ENCODE measurements around the gene TNFRSF1A. TPM values are rescaled to one million over a fixed set of nuclear protein-coding genes. Genes with fewer than 3 reads are reported as not detected.

Gene TNFRSF1A
- total RNA-seq, 4 donors from 2014 or later: 279 to 689 (median 317) TPM

GRCh38 chr12:6378709-6379472 lies 37.0 kb upstream of the TNFRSF1A start:
- TF ChIP-seq, protein P1, sequence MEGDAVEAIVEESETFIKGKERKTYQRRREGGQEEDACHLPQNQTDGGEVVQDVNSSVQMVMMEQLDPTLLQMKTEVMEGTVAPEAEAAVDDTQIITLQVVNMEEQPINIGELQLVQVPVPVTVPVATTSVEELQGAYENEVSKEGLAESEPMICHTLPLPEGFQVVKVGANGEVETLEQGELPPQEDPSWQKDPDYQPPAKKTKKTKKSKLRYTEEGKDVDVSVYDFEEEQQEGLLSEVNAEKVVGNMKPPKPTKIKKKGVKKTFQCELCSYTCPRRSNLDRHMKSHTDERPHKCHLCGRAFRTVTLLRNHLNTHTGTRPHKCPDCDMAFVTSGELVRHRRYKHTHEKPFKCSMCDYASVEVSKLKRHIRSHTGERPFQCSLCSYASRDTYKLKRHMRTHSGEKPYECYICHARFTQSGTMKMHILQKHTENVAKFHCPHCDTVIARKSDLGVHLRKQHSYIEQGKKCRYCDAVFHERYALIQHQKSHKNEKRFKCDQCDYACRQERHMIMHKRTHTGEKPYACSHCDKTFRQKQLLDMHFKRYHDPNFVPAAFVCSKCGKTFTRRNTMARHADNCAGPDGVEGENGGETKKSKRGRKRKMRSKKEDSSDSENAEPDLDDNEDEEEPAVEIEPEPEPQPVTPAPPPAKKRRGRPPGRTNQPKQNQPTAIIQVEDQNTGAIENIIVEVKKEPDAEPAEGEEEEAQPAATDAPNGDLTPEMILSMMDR (IDR thresholded peaks at IDR 0.05): no peak
- no peak for DNase-seq (ENCODE audit: low spot score)
- no peak for ATAC-seq (ENCODE audit: low FRiP score)

- DNase-seq (ENCODE audit: low spot score) (no peak), ATAC-seq (ENCODE audit: low FRiP score) (no peak)
- TF ChIP-seq, protein P1 (IDR thresholded peaks at IDR 0.05): no peak
Measured at GRCh38 chr12:6377667-6377994, 35.8 kb upstream of the TNFRSF1A start.

DNA sequence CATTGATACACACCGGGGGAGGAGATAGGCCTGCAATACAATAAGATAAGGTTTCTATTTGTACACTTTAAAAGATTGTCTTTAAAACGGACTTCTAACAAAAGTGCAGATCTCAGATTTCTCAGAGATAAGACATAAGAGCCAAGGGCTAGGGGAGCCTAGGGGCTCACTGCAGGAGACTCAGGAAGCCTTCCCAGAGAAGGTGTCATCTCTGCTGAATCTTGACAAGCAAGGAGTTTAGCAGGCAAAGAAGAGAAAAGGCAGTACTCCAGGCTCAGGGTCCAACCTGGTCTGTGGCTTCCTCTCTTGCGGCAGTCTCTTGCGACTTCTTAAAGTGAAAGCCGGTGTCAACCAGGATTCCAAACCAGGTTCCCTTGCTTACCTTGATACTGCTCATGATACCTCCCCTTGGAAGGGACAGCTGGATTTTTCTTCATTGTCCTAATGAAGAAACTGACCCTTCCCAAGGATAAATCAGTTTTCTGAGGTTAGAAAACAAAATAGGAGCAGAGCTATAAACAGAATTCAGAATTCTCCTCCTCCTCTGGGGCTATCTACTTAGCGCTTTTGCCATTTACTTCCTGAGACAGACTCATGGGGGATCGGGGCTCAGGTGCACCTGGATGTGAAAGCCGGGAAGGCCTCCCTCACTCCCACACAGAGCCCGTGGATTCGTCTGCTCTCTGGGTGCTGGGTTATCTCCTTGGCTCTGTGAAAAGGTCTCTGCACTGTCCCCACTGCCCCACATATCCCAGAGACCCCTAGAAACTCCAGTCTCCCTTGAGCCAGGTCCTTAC lies 35.2 kb upstream of the TNFRSF1A start:
- TF ChIP-seq, protein P1 (IDR thresholded peaks at IDR 0.05): no peak
- no peak for ATAC-seq (ENCODE audit: low FRiP score)
- DNase-seq (ENCODE audit: low spot score): peak; percentile 7

GRCh38 chr12:6376079-6376869 lies 34.4 kb upstream of the TNFRSF1A start:
- peak; percentile 69 for ATAC-seq (ENCODE audit: low FRiP score)
- DNase-seq (ENCODE audit: low spot score): no peak
- TF ChIP-seq, protein P1 (IDR thresholded peaks at IDR 0.05): no peak

GRCh38 chr12:6375269-6376078 lies 33.6 kb upstream of the TNFRSF1A start, which contains the start of gene SCNN1A:
TSS of gene SCNN1A (minus strand) at chr12:6375563. CDS start at chr12:6374783, 780 bp downstream.
- no peak for ATAC-seq (ENCODE audit: low FRiP score)
- TF ChIP-seq, protein P1 (IDR thresholded peaks at IDR 0.05): no peak
- no peak for DNase-seq (ENCODE audit: low spot score)

DNA sequence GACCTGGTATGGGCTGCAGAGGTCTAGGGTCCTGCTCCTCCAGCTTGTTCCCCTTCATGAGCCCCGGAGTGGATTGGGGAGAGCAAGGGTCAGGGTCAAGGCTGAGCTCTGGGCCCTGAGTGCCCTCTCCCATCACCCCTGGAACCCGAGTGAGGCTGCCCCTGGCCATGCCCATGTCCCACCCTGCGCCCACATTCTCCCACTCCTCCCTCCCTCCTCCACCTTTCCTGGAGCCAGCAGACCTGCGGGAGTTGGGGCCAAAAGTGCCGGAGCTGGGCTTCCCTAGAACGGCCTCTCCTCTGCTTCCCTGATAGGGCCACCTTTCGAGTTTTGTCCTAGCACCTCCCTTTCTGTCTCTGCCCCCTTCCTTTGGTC lies 32.9 kb upstream of the TNFRSF1A start:
- no peak for DNase-seq (ENCODE audit: low spot score)
- TF ChIP-seq, protein P1 (IDR thresholded peaks at IDR 0.05): no peak
- no peak for ATAC-seq (ENCODE audit: low FRiP score)
